Activated CD4-positive, alpha-beta T cell treated with anti-CD3 and anti-CD28 coated beads for 4 hours (primary cell): ENCODE measurements around the gene SLCO1C1.
"Not testable (repeated sequence)": the region's sequence is repeated elsewhere in the genome, so short reads cannot be mapped to it uniquely, and the experiment has no call there.

Experiments
- DNase-seq, 2 donors: peaks; one replicate each; pipeline ENCODE4 v3.0.0-alpha.2; 2020

SLCO1C1 gene

DNA sequence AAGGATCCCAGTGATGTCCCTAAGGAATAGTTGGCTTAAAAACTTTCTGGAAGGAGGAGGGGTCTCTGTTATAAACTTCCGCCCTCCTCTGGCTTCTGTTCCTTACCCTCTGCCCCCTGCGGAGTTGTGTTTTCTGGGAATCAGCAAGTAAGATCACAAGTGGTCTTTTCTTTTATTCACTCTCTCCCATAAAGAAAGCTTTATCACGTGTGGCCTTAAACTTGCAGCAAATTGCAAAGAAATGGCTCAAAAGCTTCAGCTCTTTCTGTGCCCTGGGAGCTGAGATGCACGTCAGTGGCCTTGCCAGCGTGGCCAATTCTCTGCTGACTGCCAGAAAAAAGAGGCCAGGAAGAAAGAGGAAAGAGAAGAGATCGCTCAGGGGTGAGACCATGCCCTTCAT lies at the start of gene SLCO1C1:
TSS of gene SLCO1C1 (plus strand) at position 101 of the 400 bp plus-strand sequence. CDS start 4,245 bp downstream, outside the sequence.
- no peak for DNase-seq

GRCh38 chr12:20646239-20646827 lies 48.8 kb upstream of the SLCO1C1 start:
- no peak for DNase-seq

GRCh38 chr12:20653871-20654270 lies 41.3 kb upstream of the SLCO1C1 start:
- no peak for DNase-seq

DNA sequence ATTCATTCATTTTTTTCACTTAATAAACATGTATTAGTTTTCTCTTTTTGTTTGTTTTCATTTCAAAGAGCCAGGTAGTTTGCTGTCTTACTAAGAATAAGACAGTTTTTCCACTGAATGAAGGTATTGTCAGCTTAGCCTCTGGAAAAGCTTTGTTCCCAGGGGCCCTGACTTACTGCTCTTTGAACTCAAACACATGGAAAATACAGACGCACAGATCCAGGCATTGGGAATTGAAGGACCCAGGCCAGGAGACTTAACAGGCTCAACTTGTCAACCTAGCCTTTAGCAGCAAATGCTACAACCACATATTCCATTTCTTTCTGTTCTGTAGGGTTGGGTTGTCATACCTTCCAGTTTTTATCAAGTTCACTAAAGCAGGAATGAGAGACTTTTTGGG lies 38.5 kb upstream of the SLCO1C1 start:
- DNase-seq = no peak

DNA sequence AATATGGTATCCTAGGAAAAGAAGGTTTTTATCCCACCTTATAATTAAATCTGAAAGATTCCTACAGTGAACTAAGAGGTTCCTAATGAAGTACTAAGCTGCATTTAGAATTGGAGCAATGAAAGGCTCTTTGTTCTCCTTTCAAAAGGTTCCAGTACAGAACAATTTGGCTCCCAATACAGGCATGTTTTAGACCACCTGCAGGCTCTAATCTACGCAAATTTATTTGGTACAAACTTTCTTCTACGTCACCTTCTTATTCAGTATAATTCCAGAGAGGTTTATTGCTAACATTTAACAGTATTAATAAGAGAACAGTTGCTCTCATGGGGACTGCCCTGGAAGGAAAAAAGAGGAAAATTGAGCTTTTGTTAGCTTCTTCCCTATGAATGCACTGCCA lies 37.6 kb upstream of the SLCO1C1 start:
- no peak for DNase-seq

DNA sequence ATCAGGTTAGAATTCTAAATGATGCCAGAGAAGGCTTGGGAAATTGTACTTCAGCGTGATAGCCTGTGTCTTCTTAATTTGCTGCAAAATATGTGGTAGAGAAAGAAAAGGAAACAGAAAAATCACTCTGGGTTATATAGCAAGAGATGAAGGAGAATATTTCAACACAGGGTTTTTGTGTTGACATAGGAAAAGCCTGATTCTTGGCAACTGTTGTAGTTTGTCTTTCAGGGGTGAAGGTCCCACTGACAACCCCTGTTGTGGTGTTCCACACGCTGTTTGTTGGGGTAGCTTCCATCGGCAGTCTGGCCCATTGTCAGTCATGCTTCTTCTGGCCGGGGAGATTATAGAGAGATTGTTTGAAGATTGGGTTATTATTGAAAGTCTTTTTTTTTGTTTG lies 13.8 kb upstream of the SLCO1C1 start:
- no peak for DNase-seq

- DNase-seq = no peak
Observed at GRCh38 chr12:20696181-20696905, 1.2 kb downstream of the SLCO1C1 start.

DNA sequence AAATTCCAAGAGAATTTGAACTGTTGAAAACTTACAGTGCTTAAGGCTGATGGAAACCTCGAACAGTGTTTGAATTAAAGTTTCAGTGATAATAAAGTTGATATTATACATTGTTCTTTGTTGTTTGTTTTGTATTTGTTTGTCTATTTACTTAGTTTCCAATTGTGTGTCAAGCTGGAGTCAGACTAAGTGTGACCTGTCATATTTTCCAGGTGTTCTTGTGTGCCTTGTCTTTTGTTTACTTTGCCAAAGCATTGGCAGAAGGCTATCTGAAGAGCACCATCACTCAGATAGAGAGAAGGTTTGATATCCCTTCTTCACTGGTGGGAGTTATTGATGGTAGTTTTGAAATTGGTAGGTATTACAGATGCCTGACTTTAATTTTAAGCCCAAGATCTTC lies 6.0 kb downstream of the SLCO1C1 start:
- DNase-seq = no peak

DNA sequence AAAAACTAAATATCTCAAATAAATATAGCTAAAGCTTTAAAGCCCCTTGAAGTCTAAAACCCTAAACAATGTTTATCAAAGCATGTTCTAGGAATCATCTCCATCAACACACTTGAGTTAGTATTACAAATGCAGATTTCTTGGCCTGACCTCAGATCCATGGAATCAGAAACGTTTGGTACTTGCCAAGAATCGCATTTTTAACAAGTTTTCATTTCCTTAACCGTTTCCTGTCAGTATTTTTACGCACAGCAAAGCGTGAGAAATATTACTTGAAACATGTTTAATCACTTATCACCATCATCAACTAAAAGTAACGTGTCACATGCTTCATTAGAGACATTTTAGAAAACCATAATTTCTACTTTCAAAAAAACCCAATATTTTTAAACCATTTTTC lies 9.7 kb downstream of the SLCO1C1 start:
- DNase-seq = no peak

GRCh38 chr12:20711846-20712245 lies 16.7 kb downstream of the SLCO1C1 start:
- DNase-seq = no peak

DNA sequence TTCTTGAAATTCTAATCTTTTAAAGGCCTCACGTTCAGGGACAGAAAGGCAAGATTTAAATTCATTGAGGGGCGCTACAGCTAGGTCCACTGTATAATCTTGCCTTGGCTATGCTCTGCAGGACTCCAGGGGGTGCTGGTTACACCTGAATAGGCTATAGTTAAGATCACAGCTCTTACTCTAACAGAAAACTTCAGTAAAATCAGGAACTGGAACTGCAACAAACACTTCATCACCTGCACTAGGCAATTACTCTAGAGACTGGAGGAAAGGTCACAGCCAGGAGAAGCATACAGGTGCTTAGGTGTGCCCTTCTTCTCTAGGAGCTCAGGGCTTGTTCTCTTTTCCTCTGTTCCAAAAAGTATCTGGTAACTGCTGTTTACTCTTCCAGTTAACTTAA lies 20.9 kb downstream of the SLCO1C1 start:
- no peak for DNase-seq

GRCh38 chr12:20716985-20717384 lies 21.9 kb downstream of the SLCO1C1 start:
- no peak for DNase-seq

DNA sequence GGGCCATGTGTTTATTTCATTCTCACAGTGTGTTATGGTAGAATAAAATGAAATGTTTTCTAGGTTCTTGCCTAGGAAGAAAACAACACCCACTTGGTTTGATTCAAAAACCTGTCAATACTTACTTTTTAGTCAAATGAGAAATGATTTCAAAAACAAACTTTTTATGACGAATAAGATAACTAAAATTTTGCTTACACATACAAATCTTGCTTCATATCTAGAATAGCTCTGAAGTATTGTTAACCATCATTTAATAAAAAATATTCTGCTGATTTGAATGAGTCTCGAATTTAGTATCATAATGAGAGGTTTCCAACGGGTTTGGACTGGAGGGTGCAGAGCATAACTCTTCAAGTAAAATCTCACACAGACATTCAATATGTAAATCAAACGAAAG lies 23.2 kb downstream of the SLCO1C1 start:
- DNase-seq = no peak

DNA sequence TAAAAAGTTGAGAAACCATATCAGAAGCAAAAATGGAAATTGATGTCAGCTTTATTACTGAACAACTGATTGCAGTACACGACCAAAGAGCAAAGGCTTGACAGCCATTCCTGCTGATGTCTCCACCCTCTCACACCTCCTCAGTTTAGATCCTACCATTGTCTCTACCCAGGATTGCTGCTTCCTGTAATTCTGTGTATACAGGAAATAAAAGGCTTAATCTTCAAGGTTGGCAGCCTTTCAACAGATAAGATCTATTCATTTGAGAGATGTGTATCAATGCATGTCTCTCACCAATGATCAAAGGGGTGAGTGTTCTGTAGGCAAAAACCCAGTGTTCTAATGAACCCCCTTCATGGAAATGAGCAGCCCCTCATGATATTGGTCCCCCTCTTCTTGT lies 27.0 kb downstream of the SLCO1C1 start:
- no peak for DNase-seq

- no peak for DNase-seq
Observed at GRCh38 chr12:20731274-20731673, 36.1 kb downstream of the SLCO1C1 start.

GRCh38 chr12:20740972-20741371 lies 45.8 kb downstream of the SLCO1C1 start:
- no peak for DNase-seq

- DNase-seq = no peak
Observed at GRCh38 chr12:20748198-20748597, 53.1 kb downstream of the SLCO1C1 start.

DNA sequence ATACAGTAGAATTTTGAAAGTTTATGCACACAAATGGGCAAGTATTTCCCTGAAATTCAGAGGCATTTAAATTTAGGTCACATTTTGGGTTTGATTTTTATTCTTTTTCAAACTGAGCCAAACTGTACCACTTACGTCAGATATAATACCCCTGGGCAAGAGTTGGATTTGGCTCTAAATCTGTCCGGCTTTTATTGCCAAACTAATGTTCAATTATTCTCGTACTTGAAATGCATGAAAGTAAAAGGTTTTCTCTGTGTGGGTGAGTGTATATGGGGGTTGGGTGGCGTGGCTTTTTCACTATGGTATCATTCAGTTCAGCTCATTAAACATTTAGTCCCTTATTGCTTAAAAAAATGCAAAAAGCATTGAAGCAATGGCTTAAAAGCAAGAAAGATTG lies 55.9 kb downstream of the SLCO1C1 start:
- DNase-seq = no peak

DNA sequence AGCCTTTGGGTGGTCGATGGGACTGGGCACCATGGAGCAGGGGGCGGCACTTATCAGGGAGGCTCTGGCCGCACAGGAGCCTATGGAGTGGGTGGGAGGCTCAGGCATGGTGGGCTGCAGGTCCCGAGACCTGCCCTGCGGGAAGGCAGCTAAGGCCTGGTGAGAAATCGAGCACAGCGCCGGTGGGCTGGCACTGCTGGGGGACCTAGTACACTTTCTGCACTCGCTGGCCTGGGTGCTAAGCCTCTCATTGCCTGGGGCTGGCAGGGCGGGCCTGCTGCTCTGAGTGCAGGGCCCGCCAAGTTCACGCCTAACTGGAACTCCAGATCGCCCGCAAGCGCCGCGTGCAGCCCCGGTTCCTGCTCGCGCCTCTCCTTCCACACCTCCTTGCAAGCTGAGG lies 82.3 kb downstream of the SLCO1C1 start:
- no peak for DNase-seq

DNA sequence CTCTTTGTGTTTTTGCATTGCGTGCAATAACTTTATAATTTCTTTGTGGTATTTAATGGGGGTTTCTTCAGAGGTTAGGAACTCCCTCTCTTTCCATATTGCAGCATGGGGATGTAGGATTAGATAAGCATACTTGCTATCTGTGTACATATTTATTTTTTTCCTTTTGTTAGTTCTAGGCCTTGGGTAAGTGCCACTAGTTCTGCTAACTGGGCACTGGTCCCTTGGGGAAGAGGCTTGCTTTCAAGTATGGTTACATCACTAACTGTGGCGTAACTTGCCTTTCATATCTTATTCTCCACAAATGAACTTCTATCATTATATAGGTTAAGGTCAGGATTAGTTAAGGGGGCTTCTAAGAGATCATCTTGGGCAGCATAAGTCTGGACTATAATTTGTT lies 83.8 kb downstream of the SLCO1C1 start:
- no peak for DNase-seq

DNA sequence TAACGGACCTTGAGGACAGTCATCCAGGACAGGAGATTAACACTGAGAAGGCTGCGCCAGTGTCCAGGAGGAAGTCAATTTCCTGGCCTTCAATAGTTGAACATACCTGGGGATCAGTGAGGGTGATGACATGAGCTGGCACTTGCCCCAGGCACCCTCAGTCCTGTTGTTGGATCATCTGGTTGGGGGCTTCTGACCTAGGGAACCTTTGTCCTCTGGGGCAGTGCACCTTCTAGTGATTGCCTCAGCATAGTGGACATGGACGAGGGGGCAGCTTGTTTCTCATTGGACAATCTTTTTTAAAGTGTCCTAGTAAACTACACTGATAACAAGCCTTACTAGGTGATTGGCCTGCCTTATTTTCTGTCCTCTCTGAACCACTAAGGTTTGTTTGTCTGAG lies 84.8 kb downstream of the SLCO1C1 start:
- DNase-seq = not testable (repeated sequence)

DNA sequence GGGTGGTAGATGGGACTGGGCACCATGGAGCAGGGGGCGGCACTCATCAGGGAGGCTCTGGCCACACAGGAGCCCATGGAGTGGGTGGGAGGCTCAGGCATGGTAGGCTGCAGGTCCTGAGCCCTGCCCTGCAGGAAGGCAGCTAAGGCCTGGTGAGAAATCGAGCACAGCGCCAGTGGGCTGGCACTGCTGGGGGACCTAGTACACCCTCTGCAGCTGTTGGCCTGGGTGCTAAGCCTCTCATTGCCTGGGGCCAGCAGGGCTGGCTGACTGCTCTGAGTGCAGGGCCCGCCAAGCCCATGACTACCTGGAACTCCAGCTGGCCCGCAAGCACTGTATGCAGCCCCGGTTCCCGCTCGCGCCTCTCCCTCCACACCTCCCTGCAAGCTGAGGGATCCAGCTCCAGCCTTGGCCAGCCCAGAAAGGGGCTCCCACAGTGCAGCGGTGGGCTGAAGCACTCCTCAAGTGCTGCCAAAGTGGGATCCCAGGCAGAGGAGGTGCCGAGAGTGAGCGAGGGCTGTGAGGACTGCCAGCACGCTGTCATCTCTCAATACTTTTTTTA lies 88.7 kb downstream of the SLCO1C1 start:
- DNase-seq = not testable (repeated sequence)

- no peak for DNase-seq
Observed at GRCh38 chr12:20792971-20793370, 97.8 kb downstream of the SLCO1C1 start.

DNA sequence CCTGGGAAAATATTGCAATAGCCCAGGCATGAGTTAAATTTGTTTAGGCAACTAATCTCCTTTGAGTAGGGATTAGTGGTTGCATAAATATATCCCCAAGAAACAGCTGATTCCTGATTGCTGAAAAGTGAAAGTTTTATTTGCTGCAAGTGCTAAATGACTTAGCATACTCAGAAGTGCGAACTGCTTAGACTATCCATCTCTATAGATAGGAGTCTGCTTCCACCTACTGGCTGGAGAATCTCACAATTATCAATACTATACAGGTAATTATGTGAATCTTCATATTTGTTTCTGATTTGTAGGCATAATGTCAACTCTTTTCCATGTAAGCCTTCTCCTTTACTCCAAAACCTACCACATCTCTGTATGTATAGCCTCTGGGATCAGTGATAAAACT lies 103.4 kb downstream of the SLCO1C1 start:
- DNase-seq = no peak

- DNase-seq = no peak
Observed at GRCh38 chr12:20800160-20800559, 105.0 kb downstream of the SLCO1C1 start.
